ACC112 (cell line): ENCODE measurements around the gene PHF20.
"Not testable (repeated sequence)": the region's sequence is repeated elsewhere in the genome, so short reads cannot be mapped to it uniquely, and the experiment has no call there.

Source experiments
- H2AFZ ChIP-seq: fragments of 200-600 bp; sonication (generic); one replicate; pipeline ENCODE4 v1.6.0; 2017; ENCODE audit warnings: antibody characterized with exemption, low read length; ENCODE audit not compliant: unreplicated experiment
- H3K27ac ChIP-seq: fragments of 200-600 bp; sonication (generic); 2 replicates; pipeline ENCODE4 v1.5.1; 2014; ENCODE audit warnings: low read depth, mild to moderate bottlenecking, antibody characterized with exemption, low read length, moderate library complexity
- H3K27me3 ChIP-seq: fragments of 200-600 bp; sonication (generic); 2 replicates; pipeline ENCODE4 v1.6.1; 2014; ENCODE audit warnings: mild to moderate bottlenecking, antibody characterized with exemption, low read length, moderate library complexity, mixed read lengths; ENCODE audit not compliant: insufficient read depth
- H3K36me3 ChIP-seq: fragments of 200-600 bp; sonication (generic); 2 replicates; pipeline ENCODE4 v1.6.1; 2016; ENCODE audit warnings: mild to moderate bottlenecking, antibody characterized with exemption, low read length, moderate library complexity, mixed read lengths; ENCODE audit not compliant: insufficient read depth
- H3K4me1 ChIP-seq: fragments of 200-600 bp; sonication (generic); one replicate; pipeline ENCODE4 v1.6.1; 2016; ENCODE audit warnings: low read length, mixed read lengths; ENCODE audit not compliant: insufficient read depth, unreplicated experiment, control insufficient read depth
- H3K4me3 ChIP-seq: fragments of 200-600 bp; sonication (generic); 2 replicates; pipeline ENCODE4 v1.5.1; 2014; ENCODE audit warnings: mild to moderate bottlenecking, low read depth, low read length
- H3K79me2 ChIP-seq: fragments of 200-600 bp; sonication (generic); one replicate; pipeline ENCODE4 v1.6.0; 2016; ENCODE audit warnings: low read length; ENCODE audit not compliant: control insufficient read depth, unreplicated experiment, insufficient read depth

PHF20 gene

DNA sequence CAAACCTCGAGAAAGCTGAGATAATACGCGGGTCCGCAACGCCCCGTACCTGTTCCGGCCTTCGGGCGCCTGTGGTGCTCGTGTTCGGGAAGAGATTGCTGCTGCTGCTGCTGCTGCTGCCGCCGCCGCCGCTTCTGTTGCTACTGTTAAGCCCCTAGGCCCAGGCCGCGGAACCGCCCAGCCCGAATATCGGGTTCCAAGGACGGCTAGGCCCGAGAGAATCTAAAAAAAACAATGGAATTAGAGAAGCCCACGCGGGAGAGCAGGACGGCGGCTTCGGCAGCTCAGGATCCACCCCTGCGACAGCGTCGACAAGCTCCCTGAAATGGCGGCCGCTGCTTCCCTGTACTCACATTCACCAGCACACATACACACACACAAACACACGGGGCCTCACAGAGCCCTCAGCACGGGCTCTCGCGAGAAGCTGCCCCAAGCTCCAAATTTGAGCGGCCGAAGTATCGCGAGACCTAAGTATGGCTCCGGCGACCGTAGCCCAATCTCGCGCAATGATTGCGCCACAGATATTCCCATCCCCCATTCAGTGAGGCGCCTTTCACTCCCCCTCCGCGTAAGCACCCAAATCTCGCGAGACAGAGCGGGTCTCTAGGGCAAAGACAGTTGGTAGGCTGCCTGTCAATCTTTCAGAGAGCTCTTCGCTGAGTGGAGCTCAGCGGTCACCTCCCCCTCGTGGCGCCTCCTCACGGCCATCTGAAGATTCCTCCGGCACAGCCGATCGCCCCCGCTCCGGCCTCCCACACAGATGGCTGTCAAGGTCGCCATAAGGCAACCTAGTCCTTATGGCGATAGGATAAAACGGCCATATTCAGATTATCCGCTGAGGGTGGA lies 29.7 kb upstream of the PHF20 start, which contains the start of gene RBM39:
TSS of gene RBM39 (minus strand) at position 369 of the 849 bp plus-strand sequence. CDS start 1,386 bp downstream, outside the sequence.
- Histone ChIP-seq H3K27ac (peak within 1 kb of the TSS; percentile 93), H3K4me1 (peaks cover 31% of the 10 kb centered on the region), H3K4me3 (peak within 1 kb of the TSS; percentile 87), H2AFZ (no peak within 1 kb of the TSS), H3K79me2 (peaks cover 57% of the 10 kb centered on the region), H3K36me3 (peaks cover 28% of the 10 kb centered on the region), H3K27me3 (no peaks in the 10 kb centered on the region)

DNA sequence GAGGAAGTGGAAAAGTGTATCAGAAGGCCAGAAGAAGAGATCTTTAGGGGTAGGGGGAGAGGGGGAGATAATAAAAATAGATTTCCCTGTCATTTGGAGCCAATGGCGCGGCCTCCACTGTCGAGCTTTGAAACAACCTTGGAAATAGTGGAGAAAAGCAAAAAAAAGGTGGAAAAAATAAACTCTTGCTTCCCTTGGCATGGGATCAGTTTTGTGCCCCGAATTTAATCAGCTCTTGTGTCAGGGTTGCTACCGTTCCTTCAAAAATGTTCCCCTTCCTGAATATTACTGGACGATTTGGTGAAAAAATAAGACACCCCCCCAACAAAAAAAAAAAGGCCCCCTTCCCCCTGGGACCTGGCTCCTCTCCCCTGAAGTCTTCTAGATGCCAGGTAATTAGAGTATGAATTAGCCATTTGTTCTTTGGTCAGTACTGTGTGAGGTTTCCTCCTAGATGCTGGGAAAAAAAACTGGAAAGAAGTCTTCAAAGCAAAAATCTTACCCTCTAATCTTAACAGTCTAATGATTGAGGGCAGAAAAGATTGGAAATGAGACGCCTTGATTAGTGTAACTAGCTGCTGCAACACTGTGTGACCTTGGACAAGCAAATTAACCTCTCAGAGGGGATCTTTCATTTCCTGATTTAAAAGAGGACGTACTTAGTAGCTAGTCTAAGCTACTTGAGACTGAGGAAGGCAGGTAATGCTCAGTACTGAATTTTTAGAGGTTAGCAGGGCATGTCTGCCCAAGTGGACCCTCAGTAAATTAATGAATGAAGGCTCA lies 28.9 kb upstream of the PHF20 start:
- peak overlapping the region; percentile 80 for H3K27ac ChIP-seq
- peaks cover 50% of the 10 kb centered on the region for H3K79me2 ChIP-seq
- H3K27me3 ChIP-seq = no peaks in the 10 kb centered on the region
- H3K4me3 ChIP-seq = peak overlapping the region; percentile 74
- no peak overlapping the region for H2AFZ ChIP-seq
- H3K4me1 ChIP-seq = peaks cover 30% of the 10 kb centered on the region
- H3K36me3 ChIP-seq = peaks cover 27% of the 10 kb centered on the region

- Histone ChIP-seq H3K4me3 (peak overlapping the region; percentile 74), H3K79me2 (peaks cover 40% of the 10 kb centered on the region), H2AFZ (peak overlapping the region; percentile 77), H3K36me3 (peaks cover 17% of the 10 kb centered on the region), H3K27ac (peak overlapping the region; percentile 80), H3K27me3 (no peaks in the 10 kb centered on the region), H3K4me1 (peaks cover 20% of the 10 kb centered on the region)
These were observed 27.9 kb upstream of the PHF20 start for GRCh38 chr20:35743693-35744491.

DNA sequence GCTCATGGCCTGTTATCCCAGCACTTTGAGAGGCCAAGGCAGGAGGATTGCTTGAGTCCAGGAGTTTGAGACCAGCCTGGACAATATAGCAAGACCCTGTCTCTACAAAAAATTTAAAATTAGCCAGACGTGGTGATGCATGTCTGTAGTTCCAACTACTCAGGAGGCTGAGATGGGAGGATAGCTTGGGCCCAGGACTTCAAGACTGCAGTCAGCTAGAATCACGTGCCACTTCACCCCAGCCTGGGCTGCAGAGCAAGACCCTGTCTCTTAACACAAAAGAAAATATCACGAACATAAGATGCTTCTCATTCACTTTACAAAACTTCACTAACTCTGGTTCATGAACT lies 27.3 kb upstream of the PHF20 start:
- Histone ChIP-seq H3K4me1 (peaks cover 17% of the 10 kb centered on the region), H3K27ac (peak overlapping the region; percentile 80), H3K79me2 (peaks cover 35% of the 10 kb centered on the region), H2AFZ (peak overlapping the region; percentile 6), H3K36me3 (peaks cover 13% of the 10 kb centered on the region)
- not testable (repeated sequence) for H3K4me3 ChIP-seq, H3K27me3 ChIP-seq

GRCh38 chr20:35750611-35751010 lies 21.2 kb upstream of the PHF20 start:
- Histone ChIP-seq H3K79me2 (no peaks in the 10 kb centered on the region), H3K36me3 (no peaks in the 10 kb centered on the region), H3K27ac (no peak overlapping the region), H2AFZ (no peak overlapping the region), H3K4me3 (no peak overlapping the region), H3K27me3 (no peaks in the 10 kb centered on the region), H3K4me1 (peaks cover 3% of the 10 kb centered on the region)

- Histone ChIP-seq H3K27me3 (no peaks in the 10 kb centered on the region), H2AFZ (no peak overlapping the region), H3K4me1 (no peaks in the 10 kb centered on the region), H3K27ac (no peak overlapping the region), H3K4me3 (no peak overlapping the region), H3K36me3 (no peaks in the 10 kb centered on the region), H3K79me2 (no peaks in the 10 kb centered on the region)
These were observed 15.4 kb upstream of the PHF20 start for GRCh38 chr20:35756404-35756803.

DNA sequence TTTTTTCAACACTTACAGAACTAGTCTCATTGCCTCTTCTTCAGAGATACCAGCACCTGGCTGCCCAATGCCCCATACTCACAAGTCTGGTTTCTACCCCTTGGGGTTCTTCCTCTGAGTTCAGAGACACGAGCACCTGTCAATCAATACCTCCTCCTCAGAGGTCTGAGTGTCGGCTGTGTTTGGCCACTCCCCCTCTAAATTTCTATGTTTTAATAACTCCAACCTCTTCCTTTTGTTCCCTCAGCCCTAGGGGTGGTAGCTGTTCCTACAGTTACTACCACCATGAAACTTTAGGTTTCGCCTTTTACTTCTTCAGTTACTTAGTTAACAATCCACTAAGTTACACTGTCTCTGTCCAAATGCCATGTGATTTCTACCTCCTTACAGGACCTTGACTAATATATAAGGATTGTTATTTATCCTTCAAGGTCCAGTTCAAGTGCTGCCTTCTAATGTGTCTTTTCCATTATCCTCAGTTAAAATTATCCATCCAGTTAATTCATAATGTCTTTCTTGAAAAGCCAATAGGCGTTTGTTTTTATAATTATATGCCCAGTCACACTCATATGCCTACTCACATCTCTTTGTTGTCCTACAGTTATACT lies 14.6 kb upstream of the PHF20 start:
- Histone ChIP-seq H3K4me1 (no peaks in the 10 kb centered on the region), H2AFZ (no peak overlapping the region), H3K27ac (no peak overlapping the region), H3K36me3 (no peaks in the 10 kb centered on the region), H3K79me2 (no peaks in the 10 kb centered on the region), H3K27me3 (no peaks in the 10 kb centered on the region), H3K4me3 (no peak overlapping the region)

- not testable (repeated sequence) for H3K4me3 ChIP-seq, H2AFZ ChIP-seq, H3K27me3 ChIP-seq, H3K36me3 ChIP-seq, H3K27ac ChIP-seq, H3K79me2 ChIP-seq, H3K4me1 ChIP-seq
These were observed 10.3 kb upstream of the PHF20 start for GRCh38 chr20:35761548-35761947.

GRCh38 chr20:35762461-35762860 lies 9.4 kb upstream of the PHF20 start:
- Histone ChIP-seq H3K27ac (no peak overlapping the region), H3K27me3 (no peaks in the 10 kb centered on the region)

GRCh38 chr20:35764936-35765335 lies 6.9 kb upstream of the PHF20 start:
- H3K4me1 ChIP-seq = peaks cover 20% of the 10 kb centered on the region
- not testable (repeated sequence) for H3K79me2 ChIP-seq, H3K36me3 ChIP-seq, H3K4me3 ChIP-seq, H3K27me3 ChIP-seq, H3K27ac ChIP-seq, H2AFZ ChIP-seq

More at GRCh38 chr20:35762461-35762860, 9.4 kb upstream of the PHF20 start:
- Histone ChIP-seq H3K4me1 (no peaks in the 10 kb centered on the region), H2AFZ (no peak overlapping the region), H3K36me3 (no peaks in the 10 kb centered on the region), H3K79me2 (no peaks in the 10 kb centered on the region), H3K4me3 (no peak overlapping the region)
